Activated CD4-positive, alpha-beta T cell treated with anti-CD3 and anti-CD28 coated beads for 4 hours (primary cell): Measurements from ENCODE around the gene WWOX.

Experiments
- DNase-seq, 2 donors: peaks; one replicate each; pipeline ENCODE4 v3.0.0-alpha.2; 2020

Gene WWOX

GRCh38 chr16:78551487-78552085, 452.1 kb downstream of the WWOX start:
- no peak for DNase-seq

DNA sequence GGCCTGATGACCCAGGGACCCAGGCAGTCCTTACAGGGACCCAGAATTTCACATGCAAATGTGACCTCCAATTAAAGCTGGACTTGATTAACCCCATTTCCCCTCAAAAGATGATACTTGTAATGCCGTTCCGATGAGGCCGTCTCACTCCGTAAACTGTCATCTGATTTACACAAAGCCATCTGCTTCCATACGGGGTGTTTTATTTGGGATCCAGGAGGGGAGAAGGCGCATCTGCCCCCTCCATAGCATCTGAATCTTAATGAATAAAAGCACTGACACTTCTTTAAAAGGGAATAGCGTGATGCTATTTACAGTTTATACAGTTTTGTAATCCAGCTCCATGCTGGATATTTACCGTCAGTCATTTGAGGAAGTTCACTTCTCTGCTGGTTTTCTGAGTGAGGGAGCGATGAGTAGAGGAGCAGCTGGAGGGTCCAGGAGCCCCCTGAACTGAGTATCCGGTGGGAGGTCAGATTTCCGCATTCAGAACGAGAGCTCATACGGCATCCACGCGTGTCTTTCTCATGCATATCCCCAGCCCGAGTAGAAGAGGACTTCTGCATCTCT, 452.7 kb downstream of the WWOX start:
- DNase-seq, result no peak

GRCh38 chr16:78552716-78553115, 453.3 kb downstream of the WWOX start:
- DNase-seq, result no peak

GRCh38 chr16:78553268-78554039, 454.0 kb downstream of the WWOX start:
- no peak for DNase-seq

DNA sequence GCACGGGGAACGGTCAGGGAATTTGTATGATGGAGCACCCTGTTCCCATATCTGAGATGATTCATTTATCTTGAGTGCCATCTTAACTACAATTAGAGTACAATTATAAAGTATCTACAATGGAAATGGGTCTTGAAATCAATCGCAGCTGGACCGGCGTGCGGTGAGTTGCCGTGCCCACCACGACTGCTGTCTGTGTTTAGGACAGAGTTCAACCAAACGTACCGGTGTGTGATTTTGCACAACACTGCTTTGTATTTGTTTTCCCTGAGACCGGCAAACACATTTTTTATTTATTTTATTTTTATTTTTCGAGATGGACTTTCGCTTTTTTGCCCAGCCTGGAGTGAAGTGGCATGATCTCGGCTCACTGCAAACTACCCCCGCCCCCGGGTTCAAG, 457.0 kb downstream of the WWOX start:
- DNase-seq, result no peak

DNA sequence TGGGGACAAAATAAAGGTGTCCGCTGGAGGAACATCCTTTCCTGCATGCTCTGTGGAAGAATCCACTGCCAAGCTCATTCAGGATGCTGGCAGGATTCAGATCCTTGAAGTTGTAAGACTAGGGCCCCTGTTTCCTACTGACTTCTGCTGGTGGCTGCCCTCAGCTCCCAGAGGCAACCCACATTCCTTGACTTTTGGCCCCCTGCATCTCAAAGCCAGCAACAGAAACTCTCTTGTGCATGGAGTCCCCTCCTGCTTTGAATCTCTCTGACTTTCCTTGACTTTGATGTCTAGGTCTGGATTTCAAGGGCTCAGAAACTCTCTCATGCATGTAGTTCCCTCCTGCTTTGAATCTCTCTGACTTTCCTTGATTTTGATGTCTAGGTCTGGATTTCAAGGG, 461.5 kb downstream of the WWOX start:
- no peak for DNase-seq

DNA sequence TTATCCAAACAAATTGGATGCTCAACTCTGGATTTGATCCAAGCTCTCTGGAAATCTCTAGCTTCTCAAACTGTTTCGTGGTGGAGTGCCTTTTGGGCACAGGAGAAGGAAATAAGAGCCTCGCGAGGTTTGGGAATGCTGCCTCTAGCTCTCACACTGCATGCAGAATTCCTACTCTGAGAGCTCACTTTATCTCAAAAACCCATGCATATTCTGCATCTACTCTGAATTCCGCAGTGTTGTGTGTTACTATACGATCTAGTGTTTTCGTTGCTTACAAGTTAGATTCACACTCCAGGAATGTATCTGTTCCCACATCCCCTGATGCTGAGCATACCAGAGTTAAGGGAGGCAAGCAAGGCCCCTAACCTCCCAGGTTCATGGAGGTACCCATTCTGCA, 462.7 kb downstream of the WWOX start:
- DNase-seq, result no peak

- no peak for DNase-seq
Observed at GRCh38 chr16:78562650-78563049, 463.2 kb downstream of the WWOX start.

DNA sequence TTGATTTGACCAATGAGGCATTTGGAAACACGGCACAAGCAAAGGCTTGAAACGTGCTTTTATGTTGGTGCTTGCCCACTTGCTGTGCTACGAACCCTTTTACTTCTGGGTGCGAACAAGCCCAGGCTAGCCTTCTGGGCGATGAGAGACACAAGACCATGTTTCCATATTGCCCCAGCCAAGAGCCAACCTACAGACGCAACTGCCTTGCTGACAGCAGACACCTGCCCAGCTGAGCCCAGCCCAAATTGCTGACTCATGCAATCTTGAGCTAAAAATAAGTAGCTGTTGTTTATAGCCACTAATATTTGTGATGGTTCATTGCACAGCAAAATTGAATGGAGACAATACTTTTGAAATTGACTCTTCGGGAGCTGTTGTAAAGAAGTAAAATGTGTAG, 464.5 kb downstream of the WWOX start:
- DNase-seq, result no peak

DNA sequence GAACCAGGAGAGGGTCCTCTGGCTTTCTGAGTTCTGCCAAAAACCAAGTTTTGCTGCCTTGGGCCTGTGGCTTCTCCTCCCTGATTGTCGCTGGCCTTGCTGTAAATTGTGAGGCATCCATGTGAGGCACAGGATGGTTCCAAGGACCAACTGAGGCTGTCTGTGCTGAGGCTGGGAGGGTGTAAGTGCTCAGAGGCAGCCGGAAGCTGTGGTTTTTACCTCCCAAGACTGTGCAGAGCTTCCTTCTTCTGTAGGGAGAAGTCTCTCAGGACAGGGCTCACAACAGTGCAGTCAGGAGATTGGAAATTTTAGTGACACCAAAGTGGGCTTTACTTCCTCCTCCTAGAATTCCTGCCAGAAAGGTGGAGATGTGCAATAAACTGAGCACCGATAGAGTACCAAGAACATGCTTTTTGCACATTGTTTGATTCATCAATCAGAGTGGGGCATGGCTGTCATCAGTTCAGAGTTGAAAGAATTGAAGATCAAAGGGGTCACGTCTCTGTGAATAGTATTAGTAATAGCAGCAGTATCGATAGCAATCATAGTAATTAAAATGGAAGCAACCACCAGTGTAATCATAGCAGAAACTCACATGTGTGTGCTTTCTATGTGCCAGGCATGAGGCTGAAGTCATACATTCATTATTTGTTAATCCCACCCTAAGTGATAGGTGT, 467.1 kb downstream of the WWOX start:
- DNase-seq, result no peak

DNA sequence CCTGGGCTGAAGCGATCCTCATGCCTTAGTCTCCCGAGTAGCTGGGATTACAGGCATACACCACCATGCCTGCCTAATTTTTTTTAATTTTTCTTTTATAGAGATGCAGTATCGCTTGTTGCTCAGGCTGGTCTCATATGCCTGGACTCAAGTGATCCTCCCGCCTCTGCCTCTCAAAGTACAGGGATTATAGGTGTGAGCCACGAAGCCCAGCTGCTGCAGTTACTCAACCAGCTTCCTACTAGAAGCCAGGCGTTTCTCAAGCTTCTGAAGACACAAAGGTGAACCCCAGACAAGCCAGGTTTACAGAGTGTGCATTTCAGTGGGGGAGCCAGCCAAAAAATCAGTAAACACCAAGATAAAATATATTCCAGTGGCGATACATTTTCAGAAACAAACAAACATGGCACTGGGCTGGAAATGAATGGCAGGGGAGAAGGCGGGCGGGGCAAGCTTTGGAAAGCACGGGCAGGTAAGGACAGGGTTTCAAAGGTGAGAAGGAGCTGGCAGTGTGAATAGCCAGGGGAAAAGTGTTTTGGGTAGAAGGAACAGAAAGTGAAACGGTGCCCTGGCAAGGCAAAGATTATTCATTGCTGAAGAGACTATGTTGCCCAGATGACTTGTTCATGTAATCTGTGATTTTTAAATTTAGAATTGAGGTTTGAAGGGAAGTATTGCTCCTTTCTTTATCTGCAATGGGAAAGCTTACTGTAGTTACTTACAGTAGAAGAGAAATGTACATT, 471.1 kb downstream of the WWOX start:
- no peak for DNase-seq

DNA sequence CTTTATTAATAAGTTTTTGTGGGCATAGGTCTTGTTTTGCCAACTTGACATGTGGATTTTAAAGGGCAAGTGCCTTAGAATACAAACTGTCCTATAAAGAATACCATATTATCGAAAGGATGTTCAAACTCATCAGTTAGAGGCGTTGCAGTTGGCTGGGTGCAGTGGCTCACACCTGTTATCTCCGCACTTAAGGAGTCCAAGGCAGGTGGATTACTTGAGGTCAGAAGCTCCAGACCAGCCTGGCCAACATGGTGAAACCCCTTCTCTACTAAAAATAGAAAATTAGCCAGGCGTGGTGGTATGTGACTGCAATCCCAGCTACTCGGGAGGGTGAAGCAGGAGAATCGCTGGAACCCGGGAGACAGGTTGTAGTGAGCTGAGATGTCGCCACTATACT, 472.0 kb downstream of the WWOX start:
- DNase-seq, result no peak

DNA sequence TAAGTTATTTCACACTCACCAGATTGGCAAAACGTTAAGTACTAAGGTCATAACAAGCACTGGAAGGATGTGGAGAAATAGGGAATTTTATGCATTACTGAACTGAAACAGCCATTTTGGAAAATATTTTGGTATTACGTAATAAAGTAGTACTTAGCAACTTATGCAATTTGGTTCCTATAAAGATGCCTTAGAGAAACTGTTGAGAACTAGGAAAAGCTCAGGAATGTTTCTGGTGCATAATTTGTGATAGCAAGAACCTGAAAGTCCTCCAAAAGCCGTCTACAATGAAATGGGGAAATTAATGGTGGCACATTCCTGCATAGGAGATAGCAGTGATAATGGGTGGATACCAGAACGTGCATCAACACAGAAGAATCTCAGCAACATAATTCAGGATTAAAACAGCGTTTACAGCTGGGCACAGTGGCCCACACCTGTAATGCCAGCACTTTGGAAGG, 472.5 kb downstream of the WWOX start:
- no peak for DNase-seq

GRCh38 chr16:78574571-78574970, 475.1 kb downstream of the WWOX start:
- no peak for DNase-seq

DNA sequence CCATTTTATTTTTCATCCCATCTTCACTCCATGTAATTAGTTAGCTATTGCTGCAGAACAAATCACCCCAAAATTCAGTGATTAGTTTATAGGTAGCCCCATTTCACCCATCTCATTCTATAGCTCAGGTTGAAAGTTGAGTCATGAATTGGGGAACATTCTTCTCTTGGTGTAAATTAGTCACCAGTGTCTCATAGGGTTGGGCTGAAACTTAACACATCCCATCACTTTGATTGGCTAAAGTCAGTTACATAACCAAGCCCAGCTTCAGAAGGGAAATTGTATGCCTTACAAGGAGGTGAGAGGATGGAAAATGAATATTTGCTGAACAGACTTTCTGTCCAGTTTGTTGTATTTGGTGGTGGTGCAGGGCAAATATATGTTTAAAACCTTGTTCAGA, 477.5 kb downstream of the WWOX start:
- no peak for DNase-seq

GRCh38 chr16:78577630-78578029, 478.2 kb downstream of the WWOX start:
- DNase-seq, result no peak

DNA sequence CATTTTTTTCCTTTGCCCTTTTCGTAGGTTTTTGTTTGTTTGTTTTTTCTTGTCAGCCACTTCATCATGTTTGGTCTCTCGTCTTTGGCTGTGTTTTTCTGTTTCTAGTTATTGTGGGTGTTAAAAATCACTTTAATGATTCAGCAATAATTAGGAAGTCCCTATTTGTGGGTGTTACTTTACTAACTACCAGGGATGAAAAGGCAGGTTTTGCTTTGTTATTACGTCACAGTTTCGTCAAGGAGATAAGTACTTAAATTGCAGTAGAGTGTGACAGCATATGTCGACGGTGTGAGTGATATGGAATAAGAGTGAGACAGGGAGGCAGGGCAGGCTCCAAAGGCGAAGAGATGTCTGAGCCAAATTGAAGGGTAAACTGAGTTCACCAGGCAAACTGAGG, 479.6 kb downstream of the WWOX start:
- DNase-seq, result no peak

DNA sequence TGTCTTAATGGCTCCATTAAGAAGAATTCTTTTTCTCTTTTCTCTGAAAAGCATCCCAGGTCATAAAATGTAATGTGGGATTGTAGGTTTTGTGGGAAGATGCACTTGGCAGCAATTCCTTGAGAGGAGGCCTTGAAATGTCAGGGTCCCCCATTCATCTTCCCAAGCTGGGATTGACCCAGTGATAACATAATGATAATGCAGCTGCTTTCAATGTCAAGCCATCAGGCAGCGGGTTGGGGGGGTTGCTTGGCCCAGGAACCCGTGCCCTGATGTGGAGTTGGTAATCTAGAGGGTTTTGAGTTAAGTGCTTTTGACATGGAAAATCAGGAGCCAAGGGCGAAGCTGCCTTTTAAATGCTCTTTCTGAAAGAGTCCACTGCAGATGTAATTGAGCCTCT, 484.0 kb downstream of the WWOX start:
- DNase-seq, result no peak

DNA sequence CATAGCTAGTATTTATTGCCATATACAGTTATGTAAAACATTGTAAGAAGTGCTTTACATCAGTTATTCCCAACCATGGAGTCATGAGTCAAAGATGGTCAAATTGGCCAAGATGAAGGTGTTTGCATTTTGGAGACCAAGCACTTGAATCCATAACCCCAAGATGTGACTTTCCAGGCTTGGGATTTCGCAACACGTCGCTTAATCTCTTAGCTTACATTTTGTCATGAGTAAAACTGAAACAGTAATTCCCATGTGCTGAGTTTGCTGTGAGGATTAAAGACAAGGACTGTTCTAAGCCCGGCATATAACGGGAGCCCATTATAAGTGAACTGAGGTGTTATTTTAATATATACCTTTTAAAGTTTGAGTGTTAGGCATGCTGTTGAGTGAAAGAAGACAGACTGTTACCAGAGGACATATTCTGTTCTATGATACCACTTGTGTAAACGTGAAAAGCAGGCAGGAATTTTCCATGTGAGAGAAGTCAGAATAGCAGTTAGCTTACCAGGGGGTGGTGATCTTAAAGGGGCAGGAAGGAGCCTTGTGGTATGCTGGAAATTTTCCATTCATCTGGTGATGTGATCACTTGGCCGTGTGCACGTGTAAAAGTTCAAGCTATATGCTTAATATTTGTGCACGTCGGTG, 484.9 kb downstream of the WWOX start:
- no peak for DNase-seq

DNA sequence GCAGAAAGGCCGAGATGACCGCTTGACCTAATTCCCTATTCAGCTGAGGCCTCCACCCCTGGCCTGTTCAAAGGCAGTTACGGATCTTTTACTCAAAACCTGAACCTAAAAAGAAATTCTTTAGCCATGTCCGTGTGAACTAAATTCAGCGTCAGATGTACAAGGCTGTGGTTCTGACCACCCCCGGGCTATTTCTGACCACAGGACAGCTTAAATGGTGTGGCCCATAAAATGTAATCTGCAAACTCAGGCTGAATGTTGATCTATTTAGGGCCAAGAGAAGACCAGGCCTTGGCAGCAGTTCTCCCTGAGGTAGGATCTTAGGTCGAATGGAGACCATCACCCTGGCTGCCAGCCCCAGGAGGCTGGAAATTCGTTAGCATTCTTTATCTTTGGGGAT, 485.5 kb downstream of the WWOX start:
- DNase-seq, result no peak

GRCh38 chr16:78589331-78589730, 489.9 kb downstream of the WWOX start:
- no peak for DNase-seq

DNA sequence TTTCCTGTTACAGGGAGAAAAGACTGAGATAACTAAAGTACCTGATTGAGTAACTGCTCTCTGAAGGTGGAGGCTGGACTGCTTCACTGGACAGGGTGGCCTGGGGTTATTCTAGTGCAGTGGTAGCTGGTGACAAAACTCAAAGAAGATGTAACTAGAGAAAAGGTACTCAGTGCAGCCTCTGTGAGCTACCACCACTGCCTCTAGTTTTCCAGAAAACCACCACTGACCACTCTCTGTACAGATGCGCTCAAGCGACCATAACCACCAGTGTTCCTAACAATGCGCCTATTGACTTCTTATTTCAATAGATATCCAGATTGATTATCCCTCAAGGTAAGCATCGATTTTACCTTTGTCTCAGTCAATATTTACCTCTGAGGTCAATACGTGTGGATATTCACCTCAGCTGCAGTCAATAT, 492.2 kb downstream of the WWOX start:
- no peak for DNase-seq

- DNase-seq, result no peak
Observed at GRCh38 chr16:78592111-78592510, 492.7 kb downstream of the WWOX start.
